ENCODE results near the gene NRXN3. TPM values are rescaled to one million over a fixed set of nuclear protein-coding genes. Genes with fewer than 3 reads are reported as not detected.

The NRXN3 gene
- total and polyA plus RNA-seq, 2 of the 13 experiments (the other 11 are each of a cell fraction or from before 2014, with no cell fraction given), result 0.03 TPM; not detected in 1

DNA sequence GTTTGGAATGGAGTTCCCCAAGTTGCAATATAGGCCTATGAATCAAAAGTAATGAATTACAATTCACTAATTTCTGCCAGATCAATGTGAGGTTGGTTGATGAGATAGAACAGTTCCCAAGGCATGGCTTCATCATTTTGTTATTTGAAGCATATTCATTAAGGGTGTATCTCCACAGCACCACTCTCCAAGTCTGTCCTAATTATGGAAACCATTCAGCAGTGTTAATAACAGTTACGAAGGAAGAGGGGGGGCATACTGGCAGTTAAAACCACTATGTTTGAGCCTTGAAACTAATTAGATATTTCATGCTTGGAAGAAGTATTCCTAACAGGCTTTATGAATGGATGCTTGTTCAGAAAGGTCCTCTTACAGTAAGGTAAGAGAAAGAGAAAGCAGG is 1520.8 kb downstream of the NRXN3 start (continued):
- TF ChIP-seq, protein P1, sequence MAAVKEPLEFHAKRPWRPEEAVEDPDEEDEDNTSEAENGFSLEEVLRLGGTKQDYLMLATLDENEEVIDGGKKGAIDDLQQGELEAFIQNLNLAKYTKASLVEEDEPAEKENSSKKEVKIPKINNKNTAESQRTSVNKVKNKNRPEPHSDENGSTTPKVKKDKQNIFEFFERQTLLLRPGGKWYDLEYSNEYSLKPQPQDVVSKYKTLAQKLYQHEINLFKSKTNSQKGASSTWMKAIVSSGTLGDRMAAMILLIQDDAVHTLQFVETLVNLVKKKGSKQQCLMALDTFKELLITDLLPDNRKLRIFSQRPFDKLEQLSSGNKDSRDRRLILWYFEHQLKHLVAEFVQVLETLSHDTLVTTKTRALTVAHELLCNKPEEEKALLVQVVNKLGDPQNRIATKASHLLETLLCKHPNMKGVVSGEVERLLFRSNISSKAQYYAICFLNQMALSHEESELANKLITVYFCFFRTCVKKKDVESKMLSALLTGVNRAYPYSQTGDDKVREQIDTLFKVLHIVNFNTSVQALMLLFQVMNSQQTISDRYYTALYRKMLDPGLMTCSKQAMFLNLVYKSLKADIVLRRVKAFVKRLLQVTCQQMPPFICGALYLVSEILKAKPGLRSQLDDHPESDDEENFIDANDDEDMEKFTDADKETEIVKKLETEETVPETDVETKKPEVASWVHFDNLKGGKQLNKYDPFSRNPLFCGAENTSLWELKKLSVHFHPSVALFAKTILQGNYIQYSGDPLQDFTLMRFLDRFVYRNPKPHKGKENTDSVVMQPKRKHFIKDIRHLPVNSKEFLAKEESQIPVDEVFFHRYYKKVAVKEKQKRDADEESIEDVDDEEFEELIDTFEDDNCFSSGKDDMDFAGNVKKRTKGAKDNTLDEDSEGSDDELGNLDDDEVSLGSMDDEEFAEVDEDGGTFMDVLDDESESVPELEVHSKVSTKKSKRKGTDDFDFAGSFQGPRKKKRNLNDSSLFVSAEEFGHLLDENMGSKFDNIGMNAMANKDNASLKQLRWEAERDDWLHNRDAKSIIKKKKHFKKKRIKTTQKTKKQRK (IDR thresholded peaks at IDR 0.05; ENCODE audit: low read length), result no peak
- no peak for TF ChIP-seq ISX (CRISPR knock-in tag; conservative IDR thresholded peaks at IDR 0.05)

DNA sequence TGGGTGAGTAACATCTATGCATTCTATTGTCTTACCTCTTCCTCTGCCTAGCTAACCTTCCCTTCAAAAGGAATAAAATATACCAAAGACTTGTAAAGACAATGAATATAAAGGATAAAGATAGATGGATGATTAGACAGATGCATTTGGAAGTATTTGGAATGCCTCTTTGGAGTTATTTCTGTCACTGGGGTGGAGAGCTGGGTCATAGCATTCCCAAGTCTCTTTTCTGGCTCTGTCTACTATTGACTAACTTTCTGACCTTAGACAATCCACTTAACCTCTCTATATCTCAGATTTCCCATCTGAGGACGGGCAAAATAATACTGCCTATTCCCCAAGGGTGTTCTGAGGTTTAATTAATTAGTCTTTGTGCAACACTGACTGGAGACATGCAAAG is 1523.8 kb downstream of the NRXN3 start:
- CTCF ChIA-PET (ENCODE audit: low intra/inter-chr PET ratio, low total read pairs), result no interaction called here
- TF ChIP-seq NPAS2 (CRISPR knock-in tag; IDR thresholded peaks at IDR 0.05; ENCODE audit: borderline replicate concordance), result no peak
- TF ChIP-seq ZNF143 (CRISPR knock-in tag; IDR thresholded peaks at IDR 0.05), result no peak
- TF ChIP-seq AGO1 (IDR thresholded peaks at IDR 0.05; ENCODE audit: low read depth, low read length, poor library complexity, severe bottlenecking), result no peak
- TF ChIP-seq TMF1 (CRISPR knock-in tag; IDR thresholded peaks at IDR 0.05; ENCODE audit: low read depth), result no peak
- TF ChIP-seq, protein P2, sequence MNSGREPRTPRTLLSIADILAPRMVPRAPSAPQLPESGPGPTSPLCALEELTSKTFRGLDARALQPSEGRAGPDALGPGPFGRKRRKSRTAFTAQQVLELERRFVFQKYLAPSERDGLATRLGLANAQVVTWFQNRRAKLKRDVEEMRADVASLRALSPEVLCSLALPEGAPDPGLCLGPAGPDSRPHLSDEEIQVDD (CRISPR knock-in tag; IDR thresholded peaks at IDR 0.05; ENCODE audit: borderline replicate concordance), result no peak
- TF ChIP-seq ZNF782 (CRISPR knock-in tag; IDR thresholded peaks at IDR 0.05; ENCODE audit: borderline replicate concordance), result no peak
- no peak for TF ChIP-seq U2AF1 (optimal IDR thresholded peaks at IDR 0.05; ENCODE audit: low read depth, low read length)
- no peak for TF ChIP-seq KLF6 (CRISPR knock-in tag; IDR thresholded peaks at IDR 0.05)
- TF ChIP-seq, protein P3, sequence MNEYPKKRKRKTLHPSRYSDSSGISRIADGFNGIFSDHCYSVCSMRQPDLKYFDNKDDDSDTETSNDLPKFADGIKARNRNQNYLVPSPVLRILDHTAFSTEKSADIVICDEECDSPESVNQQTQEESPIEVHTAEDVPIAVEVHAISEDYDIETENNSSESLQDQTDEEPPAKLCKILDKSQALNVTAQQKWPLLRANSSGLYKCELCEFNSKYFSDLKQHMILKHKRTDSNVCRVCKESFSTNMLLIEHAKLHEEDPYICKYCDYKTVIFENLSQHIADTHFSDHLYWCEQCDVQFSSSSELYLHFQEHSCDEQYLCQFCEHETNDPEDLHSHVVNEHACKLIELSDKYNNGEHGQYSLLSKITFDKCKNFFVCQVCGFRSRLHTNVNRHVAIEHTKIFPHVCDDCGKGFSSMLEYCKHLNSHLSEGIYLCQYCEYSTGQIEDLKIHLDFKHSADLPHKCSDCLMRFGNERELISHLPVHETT (CRISPR knock-in tag; conservative IDR thresholded peaks at IDR 0.05), result no peak
- TF ChIP-seq CBX2 (IDR thresholded peaks at IDR 0.05; ENCODE audit: low read depth, low read length), result no peak
- TF ChIP-seq CBX2 (CRISPR knock-in tag; IDR thresholded peaks at IDR 0.05; ENCODE audit: low read depth), result no peak
- no peak overlapping the region for H3K9ac ChIP-seq (ENCODE audit: insufficient read depth, low read depth, low read length)
- no peaks in the 10 kb centered on the region for H3K4me1 ChIP-seq (ENCODE audit: insufficient read depth, low read length)
- POLR2A ChIA-PET, result no interaction called here
- peaks cover 80% of the 10 kb centered on the region for H3K9me3 ChIP-seq (ENCODE audit: low read length)
- no peak for FAIRE-seq
- DNase-seq (ENCODE audit: low spot score), result no peak
- no peak overlapping the region for H3K27ac ChIP-seq (ENCODE audit: extremely low read length, insufficient read depth, low read length)
- no peak overlapping the region for H3K4me3 ChIP-seq (replicated peaks in 1 of 3; ENCODE audit: insufficient read depth in 1 of 3, low read depth in 2 of 3, low read length in 3 of 3)
- WGBS (ENCODE audit: low lambda C conversion rate), result 0% methylated on average over 1 of the region's 1 CpG
- in situ Hi-C loops (cut with HindIII; ENCODE audit: extremely low pct_ligation_motif_present, low pct_unique_long_range_greater_than_20kb), result loop anchor here (25.0 kb wide), 1 partner anchor 107 kb away; no protein-coding TSS in a partner anchor
- intact Hi-C loops (cut with micrococcal nuclease; ENCODE audit: unreplicated experiment), result no loop called here
- ATAC-seq, result no peak
- H2AFZ ChIP-seq (ENCODE audit: low read length), result no peak overlapping the region
- no peaks in the 10 kb centered on the region for H3K36me3 ChIP-seq (replicated peaks in 1 of 2; ENCODE audit: control insufficient read depth in 1 of 2, insufficient read depth in 2 of 2, low read length in 2 of 2)
- no peak overlapping the region for H3K4me2 ChIP-seq (ENCODE audit: low read depth, low read length)
- no peaks in the 10 kb centered on the region for H3K79me2 ChIP-seq (ENCODE audit: insufficient read depth, low read length)
- no peaks in the 10 kb centered on the region for H4K20me1 ChIP-seq (ENCODE audit: insufficient read depth, low read length)
- no TSS peak for BruUV-seq (replicated peaks)
- H3K27me3 ChIP-seq (ENCODE audit: control insufficient read depth in 1 of 2, insufficient read depth in 2 of 2, low read length in 2 of 2), result no peaks in the 10 kb centered on the region

All from HepG2 (cell line).